ENCODE results near the gene SLC8B1. TPM values are rescaled to one million over a fixed set of nuclear protein-coding genes. Genes with fewer than 3 reads are reported as not detected.

SLC8B1 gene
- total RNA-seq, 4 donors from 2014 or later, result 49.5 to 112 (median 101) TPM

DNA sequence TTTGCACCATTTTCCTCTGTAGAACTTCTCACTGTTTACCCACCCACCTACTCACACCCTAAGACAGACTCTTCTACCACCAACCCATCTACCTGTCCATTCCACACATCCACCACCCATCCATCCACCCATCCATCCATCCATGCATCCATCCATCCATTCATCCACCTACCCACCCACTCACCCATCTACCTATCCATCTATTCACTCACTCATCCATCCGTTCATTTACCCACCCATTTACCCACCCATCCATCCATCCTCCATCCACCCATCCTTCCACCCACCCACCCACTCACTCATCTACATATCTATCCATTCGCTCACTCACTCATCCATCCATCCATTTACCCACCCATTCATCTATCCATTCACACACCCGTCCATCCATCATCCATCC is 38.5 kb upstream of the SLC8B1 start:
- Histone ChIP-seq H3K36me3 (peaks cover 0 to 23% (median 0%) of the 10 kb centered on the region in 3 donors), H3K4me1 (no peaks in the 10 kb centered on the region), H3K27ac (no peak overlapping the region), H3K4me3 (no peak overlapping the region), H3K27me3 (no peaks in the 10 kb centered on the region), H3K9me3 (no peaks in the 10 kb centered on the region)
- TF ChIP-seq POLR2A (IDR thresholded peaks at IDR 0.05), result no peak
- TF ChIP-seq, protein P1, sequence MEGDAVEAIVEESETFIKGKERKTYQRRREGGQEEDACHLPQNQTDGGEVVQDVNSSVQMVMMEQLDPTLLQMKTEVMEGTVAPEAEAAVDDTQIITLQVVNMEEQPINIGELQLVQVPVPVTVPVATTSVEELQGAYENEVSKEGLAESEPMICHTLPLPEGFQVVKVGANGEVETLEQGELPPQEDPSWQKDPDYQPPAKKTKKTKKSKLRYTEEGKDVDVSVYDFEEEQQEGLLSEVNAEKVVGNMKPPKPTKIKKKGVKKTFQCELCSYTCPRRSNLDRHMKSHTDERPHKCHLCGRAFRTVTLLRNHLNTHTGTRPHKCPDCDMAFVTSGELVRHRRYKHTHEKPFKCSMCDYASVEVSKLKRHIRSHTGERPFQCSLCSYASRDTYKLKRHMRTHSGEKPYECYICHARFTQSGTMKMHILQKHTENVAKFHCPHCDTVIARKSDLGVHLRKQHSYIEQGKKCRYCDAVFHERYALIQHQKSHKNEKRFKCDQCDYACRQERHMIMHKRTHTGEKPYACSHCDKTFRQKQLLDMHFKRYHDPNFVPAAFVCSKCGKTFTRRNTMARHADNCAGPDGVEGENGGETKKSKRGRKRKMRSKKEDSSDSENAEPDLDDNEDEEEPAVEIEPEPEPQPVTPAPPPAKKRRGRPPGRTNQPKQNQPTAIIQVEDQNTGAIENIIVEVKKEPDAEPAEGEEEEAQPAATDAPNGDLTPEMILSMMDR (IDR thresholded peaks at IDR 0.05), result no peak
- no peak for DNase-seq

DNA sequence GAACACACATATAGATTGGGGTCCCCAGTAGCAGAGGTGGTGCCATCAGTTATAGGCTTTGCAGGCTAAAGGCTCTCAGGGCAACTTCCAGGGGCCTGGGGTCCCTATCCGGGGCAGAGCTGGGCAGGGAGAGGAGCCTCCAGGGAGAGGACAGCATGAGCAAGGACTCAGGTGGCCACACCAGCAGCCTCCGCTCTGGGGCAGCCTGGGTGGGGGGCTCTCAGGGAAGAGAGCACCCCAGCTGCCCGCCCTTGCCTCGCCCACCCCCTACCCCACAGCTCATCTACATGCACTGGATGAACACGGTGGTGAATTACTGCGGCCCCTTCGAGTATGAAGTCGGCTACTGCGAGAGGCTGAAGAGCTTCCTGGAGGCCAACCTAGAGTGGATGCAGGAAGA is 37.5 kb upstream of the SLC8B1 start:
- peaks cover 0 to 23% (median 0%) of the 10 kb centered on the region in 3 donors for H3K36me3 ChIP-seq
- H3K27me3 ChIP-seq, result no peaks in the 10 kb centered on the region
- DNase-seq, result no peak
- no peak overlapping the region for H3K27ac ChIP-seq
- TF ChIP-seq, protein P1 (IDR thresholded peaks at IDR 0.05), result no peak
- no peak for TF ChIP-seq POLR2A (IDR thresholded peaks at IDR 0.05)
- no peak overlapping the region for H3K4me3 ChIP-seq
- no peaks in the 10 kb centered on the region for H3K9me3 ChIP-seq
- H3K4me1 ChIP-seq, result no peaks in the 10 kb centered on the region

DNA sequence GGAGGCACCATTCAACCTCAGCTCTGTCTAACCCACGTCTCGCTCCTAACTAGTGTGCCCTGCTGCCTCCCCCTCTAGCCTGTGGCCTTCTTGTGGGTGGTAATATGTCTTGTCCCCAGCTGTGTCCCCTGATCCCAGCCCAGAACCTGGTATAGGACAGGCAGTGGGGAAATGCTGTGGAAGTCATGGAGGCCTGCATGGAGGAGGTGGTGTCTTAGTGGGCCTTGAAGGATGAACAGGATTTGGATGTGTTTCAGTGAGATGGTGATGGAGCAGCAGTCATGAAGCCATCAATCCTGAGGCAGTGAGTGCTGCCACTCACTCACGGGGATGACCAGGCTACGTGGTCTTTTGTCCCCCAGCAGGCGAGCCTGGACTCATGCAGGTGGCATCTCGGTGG is 36.9 kb upstream of the SLC8B1 start:
- no peak for DNase-seq
- Histone ChIP-seq H3K36me3 (peaks cover 0 to 23% (median 0%) of the 10 kb centered on the region in 3 donors), H3K27ac (no peak overlapping the region), H3K9me3 (no peaks in the 10 kb centered on the region), H3K4me1 (no peaks in the 10 kb centered on the region), H3K4me3 (no peak overlapping the region), H3K27me3 (no peaks in the 10 kb centered on the region)
- TF ChIP-seq, protein P1 (IDR thresholded peaks at IDR 0.05), result no peak
- no peak for TF ChIP-seq POLR2A (IDR thresholded peaks at IDR 0.05)

DNA sequence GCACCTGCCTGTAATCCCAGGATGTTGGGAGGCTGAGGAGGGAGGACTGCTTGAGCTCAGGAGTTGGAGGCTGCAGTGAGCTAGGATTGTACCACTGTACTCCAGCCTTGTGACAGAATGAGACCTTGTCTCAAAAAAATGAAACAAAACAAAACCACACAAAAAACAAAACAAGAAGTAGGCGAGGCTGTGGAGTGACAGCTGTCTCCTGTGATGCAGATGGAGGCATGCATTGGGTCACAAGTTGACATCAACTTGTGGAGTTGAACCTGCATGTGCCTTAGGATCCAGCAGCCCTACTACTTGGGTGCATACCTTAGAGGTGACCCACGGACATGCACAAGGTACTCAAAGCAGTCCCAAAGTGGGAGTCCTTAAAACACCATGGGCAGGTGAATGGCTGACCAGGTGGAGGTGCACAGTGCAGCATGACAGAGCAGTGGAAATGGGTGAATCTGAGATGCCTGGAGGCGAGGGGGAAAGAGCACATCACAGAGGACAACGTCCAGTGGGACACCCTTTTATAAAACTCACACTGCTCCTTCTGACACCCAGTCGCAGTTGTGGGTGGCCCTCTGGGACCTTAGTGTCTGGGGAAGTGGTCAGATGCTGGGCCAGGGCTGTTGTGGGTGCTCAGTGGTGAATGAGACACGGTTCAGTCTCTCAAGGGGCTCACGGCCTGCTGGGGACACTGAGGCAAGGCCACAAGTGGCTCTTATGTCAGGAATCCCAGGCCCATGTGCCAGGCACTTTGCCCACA is 36.2 kb upstream of the SLC8B1 start:
- Histone ChIP-seq H3K27ac (no peak overlapping the region), H3K36me3 (peaks cover 0 to 16% (median 0%) of the 10 kb centered on the region in 3 donors), H3K4me3 (no peak overlapping the region), H3K9me3 (no peaks in the 10 kb centered on the region), H3K4me1 (no peaks in the 10 kb centered on the region), H3K27me3 (no peaks in the 10 kb centered on the region)
- DNase-seq, result no peak
- no peak for TF ChIP-seq POLR2A (IDR thresholded peaks at IDR 0.05)
- TF ChIP-seq, protein P1 (IDR thresholded peaks at IDR 0.05), result no peak

DNA sequence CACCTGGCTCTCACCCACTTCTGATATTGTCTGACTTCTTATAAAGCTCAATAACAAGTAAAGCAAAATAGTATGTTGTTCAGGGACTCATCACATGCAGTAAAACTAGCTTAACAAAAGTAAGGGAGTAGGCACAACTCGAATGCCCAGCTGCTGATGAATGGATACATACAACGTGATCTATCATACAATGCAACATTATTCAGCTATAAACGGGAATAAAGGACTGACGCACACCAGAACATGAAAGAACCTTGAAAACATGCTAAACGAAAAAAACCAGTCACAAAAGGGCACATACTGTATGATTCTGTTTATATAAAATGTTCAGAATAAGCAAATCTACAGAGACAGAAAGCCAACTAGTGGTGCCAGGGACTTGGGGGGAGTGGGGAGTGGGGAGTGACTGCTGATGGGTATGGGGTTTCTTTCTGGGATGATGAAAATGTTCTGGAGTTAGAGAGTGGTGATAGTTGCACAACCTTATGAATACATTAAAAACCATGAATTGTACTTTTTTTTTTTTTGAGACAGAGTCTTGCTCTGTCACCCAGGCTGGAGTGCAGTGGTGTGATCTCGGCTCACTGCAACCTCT is 34.6 kb upstream of the SLC8B1 start:
- Histone ChIP-seq H3K36me3 (peaks cover 0 to 2% (median 0%) of the 10 kb centered on the region in 3 donors), H3K27ac (no peak overlapping the region), H3K4me3 (no peak overlapping the region), H3K4me1 (no peaks in the 10 kb centered on the region), H3K27me3 (no peaks in the 10 kb centered on the region), H3K9me3 (no peaks in the 10 kb centered on the region)
- no peak for TF ChIP-seq POLR2A (IDR thresholded peaks at IDR 0.05)
- TF ChIP-seq, protein P1 (IDR thresholded peaks at IDR 0.05), result no peak
- DNase-seq, result no peak
